GM12878 (cell line): ENCODE measurements around the gene MYO16.
"Not testable (repeated sequence)": the region's sequence is repeated elsewhere in the genome, so short reads cannot be mapped to it uniquely, and the experiment has no call there.

Source experiments
- CHD2 ChIP-seq: IDR thresholded peaks from 2 replicates; pipeline ENCODE4 v1.6.1; 2011; ENCODE audit warnings: low read depth, low read length, improper control_type of control experiment, borderline replicate concordance
- JUNB ChIP-seq: IDR thresholded peaks from 2 replicates; pipeline ENCODE4 v1.6.1; 2016; ENCODE audit warnings: antibody characterized with exemption, mild to moderate bottlenecking
- POLR2AphosphoS5 ChIP-seq: IDR thresholded peaks from 2 replicates; pipeline ENCODE4 v1.6.1; 2011; ENCODE audit warnings: mild to moderate bottlenecking, low read length, inconsistent platforms
- RAD21 ChIP-seq: IDR thresholded peaks from 2 replicates; pipeline ENCODE4 v1.6.1; 2011; ENCODE audit warnings: mild to moderate bottlenecking, low read depth, low read length, moderate library complexity; ENCODE audit not compliant: insufficient read depth
- RELA ChIP-seq: fragments of 450-650 bp; IDR thresholded peaks from 2 replicates; pipeline ENCODE4 v1.8.0; 2014; ENCODE audit warnings: borderline replicate concordance; ENCODE audit not compliant: partially characterized antibody
- SMC3 ChIP-seq: IDR thresholded peaks from 2 replicates; pipeline ENCODE4 v1.6.1; 2011; ENCODE audit warnings: low read length, improper control_type of control experiment, borderline replicate concordance
- SPI1 ChIP-seq: IDR thresholded peaks from 2 replicates; pipeline ENCODE4 v1.6.1; 2011; ENCODE audit warnings: low read depth, mild to moderate bottlenecking, low read length, moderate library complexity, borderline replicate concordance; ENCODE audit not compliant: insufficient read depth
- TAF1 ChIP-seq: IDR thresholded peaks from 2 replicates; pipeline ENCODE4 v1.6.1; 2011; ENCODE audit warnings: mild to moderate bottlenecking, low read depth, low read length, borderline replicate concordance
- ZNF274 ChIP-seq: IDR thresholded peaks from one replicate; pipeline ENCODE4 v1.8.0; 2011; ENCODE audit not compliant: insufficient read length, insufficient read depth
- TF ChIP-seq, protein P1 (sequence below): fragments of 450-650 bp; IDR thresholded peaks from 2 replicates; pipeline ENCODE4 v1.6.1; 2016; ENCODE audit warnings: mild to moderate bottlenecking, moderate library complexity, borderline replicate concordance

DNA sequence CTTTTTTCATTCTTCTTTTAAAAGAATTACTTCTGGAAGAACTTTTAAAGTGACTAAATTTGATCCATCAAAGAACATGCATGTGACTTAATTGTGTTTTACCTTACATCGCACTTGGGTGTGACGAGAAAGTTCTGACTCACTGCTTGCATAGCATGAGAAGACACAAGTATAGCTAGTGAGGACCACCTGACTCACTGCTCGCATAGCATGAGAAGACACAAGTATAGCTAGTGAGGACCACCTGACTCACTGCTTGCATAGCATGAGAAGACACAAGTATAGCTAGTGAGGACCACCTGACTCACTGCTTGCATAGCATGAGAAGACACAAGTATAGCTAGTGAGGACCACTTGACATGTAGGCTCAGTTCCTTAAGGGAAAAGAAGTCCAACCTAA lies 362.0 kb downstream of the MYO16 start:
- TF ChIP-seq TAF1, ZNF274, POLR2AphosphoS5, RAD21, SMC3, SPI1, RELA, CHD2, JUNB: not testable (repeated sequence)
- TF ChIP-seq, protein P1, sequence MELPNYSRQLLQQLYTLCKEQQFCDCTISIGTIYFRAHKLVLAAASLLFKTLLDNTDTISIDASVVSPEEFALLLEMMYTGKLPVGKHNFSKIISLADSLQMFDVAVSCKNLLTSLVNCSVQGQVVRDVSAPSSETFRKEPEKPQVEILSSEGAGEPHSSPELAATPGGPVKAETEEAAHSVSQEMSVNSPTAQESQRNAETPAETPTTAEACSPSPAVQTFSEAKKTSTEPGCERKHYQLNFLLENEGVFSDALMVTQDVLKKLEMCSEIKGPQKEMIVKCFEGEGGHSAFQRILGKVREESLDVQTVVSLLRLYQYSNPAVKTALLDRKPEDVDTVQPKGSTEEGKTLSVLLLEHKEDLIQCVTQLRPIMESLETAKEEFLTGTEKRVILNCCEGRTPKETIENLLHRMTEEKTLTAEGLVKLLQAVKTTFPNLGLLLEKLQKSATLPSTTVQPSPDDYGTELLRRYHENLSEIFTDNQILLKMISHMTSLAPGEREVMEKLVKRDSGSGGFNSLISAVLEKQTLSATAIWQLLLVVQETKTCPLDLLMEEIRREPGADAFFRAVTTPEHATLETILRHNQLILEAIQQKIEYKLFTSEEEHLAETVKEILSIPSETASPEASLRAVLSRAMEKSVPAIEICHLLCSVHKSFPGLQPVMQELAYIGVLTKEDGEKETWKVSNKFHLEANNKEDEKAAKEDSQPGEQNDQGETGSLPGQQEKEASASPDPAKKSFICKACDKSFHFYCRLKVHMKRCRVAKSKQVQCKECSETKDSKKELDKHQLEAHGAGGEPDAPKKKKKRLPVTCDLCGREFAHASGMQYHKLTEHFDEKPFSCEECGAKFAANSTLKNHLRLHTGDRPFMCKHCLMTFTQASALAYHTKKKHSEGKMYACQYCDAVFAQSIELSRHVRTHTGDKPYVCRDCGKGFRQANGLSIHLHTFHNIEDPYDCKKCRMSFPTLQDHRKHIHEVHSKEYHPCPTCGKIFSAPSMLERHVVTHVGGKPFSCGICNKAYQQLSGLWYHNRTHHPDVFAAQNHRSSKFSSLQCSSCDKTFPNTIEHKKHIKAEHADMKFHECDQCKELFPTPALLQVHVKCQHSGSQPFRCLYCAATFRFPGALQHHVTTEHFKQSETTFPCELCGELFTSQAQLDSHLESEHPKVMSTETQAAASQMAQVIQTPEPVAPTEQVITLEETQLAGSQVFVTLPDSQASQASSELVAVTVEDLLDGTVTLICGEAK: not testable (repeated sequence)
